Right forelimb (tissue), 1 donor: Measurements from ENCODE around the gene FSTL4.

Experiments used
- DNase-seq: peaks from one replicate; pipeline ENCODE4 v3.0.0-alpha.2; 2018

FSTL4 gene

DNA sequence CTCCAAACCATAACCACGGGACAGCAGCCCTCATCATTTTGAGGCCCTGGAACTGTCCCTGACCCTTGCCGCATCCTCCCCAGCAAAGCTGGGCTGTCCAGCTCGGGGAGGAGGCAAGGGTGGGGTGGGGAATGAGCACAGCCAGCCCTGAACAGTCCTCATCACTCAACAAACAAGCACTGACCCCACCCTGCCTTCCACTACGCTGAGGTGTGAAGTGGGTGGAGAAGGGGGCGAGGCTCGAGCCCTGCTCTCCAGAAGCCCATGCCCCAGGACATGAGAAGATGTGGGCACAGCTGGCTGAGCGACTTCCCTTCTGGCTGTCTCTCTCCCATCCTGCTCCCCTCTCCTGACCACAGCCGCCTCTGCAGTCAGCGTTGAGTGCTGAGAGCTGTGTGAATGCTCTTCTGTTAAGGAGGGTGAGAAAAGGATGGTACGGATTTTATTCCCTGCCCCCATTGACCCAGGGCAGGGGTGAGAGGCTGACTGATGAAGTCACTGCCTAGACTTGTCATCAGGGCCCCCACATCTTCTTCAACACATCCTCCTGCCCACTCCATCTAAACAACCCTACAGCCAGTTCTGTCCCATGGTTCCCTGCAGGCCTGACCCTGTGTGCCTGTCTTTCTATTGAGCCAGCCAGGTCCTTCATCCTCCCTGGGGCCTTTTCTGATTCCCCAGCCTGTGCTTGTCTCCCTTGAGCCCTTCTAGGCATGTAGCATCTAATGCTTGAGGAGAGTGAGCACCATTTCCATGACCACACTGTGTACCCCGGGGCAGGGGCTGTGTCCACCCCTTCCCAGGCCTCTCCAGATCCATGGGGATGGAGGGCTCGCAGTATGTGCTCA is 276.0 kb downstream of the FSTL4 start:
- DNase-seq, result no peak

DNA sequence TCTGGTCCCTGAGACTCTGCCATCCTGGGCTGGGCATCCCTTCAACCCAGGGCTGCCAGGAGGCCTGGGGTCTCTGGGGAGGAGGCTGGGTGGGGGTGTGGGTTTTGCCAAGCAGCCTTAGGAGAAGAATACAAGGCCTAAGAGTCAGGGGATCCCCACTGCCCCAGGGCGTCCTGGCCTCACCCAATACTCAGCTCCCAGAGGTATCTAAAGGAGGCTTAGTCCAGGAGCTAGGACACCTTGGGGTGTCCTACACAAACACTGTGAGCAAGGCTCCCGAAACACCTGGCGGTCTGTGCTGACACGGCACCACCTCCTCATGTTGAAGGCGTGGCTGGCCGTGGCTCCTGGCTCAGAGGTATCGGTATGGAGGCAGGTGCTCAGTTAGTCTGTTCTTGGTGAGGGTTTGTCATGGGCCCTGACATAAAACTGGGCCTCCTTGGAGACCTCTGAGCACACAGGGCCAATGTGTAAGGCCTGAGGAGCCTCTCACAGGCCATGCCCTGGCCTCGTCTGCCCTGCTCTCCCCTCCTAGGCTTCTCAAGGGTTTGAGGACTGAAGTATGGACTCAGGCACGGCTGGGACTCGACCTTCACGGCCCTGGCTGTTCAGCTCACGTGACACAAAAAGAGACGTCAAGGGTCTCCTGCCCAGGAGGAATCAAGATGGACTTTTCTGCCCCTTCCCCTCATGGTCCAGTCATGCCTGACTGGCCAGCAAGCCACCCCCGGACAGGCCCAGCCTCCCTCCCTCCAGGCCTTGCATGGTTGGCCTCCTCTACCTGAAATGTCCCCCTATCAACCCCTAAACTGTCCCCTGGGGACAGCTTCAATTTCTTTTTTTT is 277.3 kb downstream of the FSTL4 start:
- no peak for DNase-seq

DNA sequence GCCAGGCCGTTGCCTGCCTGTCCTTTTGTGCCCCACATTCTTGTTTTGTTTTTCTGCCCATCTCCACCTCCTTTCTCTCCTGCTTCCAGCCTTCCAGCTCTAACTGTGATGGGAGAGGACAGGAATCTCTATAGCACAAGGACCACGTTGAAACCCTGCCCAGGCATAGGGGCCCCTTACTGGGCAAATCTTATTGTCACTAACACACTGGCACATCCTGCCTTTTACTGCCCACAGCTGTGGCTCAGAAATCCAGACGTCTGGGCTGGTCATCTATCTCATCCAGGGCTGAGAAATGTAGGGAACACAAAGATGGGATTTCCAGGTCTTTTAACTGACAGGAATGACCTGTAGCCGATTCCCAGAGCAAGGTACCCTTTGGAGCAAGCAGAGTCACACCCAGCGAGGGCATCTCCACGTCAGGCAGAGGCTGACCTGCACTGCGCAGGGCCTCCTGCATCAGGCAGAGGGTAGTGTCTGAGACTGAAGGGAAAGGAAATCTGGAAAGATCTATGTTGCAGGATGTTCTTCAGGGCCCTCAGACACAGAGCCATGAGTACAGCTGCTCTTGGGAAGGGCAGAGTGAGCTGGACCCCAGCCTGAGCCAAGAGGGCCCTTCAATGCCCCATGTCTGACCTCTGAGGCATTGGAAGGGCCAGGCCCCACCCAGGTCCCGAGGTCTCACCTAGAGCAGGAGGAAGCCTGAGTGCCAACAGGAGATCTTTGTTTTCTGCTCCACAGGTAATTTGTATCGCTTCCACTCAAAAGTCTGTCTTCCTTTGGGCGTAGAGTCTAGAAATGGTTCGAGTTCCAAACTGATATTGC is 278.8 kb downstream of the FSTL4 start:
- no peak for DNase-seq

DNA sequence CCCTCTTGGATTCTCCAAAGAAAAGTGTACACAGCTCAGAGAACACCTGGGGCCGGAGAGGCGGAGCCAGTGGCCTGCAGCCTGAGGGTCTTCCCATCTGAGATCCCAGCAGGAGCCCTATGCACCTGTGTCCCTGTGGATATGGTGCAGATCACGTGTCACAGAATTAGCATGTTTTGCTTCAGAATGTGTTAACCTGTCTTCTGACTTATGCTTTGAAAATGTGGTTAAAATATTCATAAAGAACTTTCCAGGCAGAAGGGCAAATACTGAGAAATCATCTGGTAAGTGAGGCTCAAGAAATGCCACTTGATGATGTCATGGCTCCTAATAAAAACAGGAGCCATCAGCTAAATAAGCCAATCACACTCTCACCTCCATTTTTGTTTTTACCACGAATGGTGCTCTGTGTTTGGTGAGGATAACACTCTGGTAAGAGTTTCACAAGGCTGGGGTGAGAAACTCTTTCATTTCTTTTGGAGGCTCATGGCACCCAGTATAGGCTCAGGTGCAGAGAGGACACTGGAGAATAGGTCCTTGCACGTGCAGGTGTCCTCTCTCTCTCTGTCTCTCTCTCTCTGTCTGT is 279.8 kb downstream of the FSTL4 start:
- no peak for DNase-seq

GRCh38 chr5:133331941-133332340 is 280.4 kb downstream of the FSTL4 start:
- no peak for DNase-seq

GRCh38 chr5:133330956-133331355 is 281.4 kb downstream of the FSTL4 start:
- DNase-seq, result no peak

DNA sequence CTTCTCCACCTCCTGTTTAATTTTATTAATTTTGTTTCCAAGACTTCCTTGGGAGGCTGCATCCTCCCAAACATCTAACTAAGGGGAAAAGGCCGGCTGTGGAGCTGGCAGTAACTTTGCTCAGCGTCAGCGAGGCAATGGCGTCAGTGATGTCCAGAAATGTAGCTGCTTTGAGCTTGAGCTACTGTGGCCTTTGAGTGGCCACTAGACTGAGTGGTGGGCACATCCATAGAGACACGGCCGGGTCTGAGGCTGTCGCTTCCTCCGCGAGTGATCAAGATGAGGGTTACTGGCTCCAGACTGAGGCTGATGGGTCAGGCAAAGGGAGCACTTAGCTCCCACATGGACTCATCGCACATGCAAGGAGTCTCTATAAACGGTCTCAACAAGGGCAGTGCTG is 283.5 kb downstream of the FSTL4 start:
- no peak for DNase-seq

GRCh38 chr5:133327946-133328401 is 284.4 kb downstream of the FSTL4 start:
- no peak for DNase-seq

- no peak for DNase-seq
These were observed 286.0 kb downstream of the FSTL4 start for GRCh38 chr5:133326361-133326760.

DNA sequence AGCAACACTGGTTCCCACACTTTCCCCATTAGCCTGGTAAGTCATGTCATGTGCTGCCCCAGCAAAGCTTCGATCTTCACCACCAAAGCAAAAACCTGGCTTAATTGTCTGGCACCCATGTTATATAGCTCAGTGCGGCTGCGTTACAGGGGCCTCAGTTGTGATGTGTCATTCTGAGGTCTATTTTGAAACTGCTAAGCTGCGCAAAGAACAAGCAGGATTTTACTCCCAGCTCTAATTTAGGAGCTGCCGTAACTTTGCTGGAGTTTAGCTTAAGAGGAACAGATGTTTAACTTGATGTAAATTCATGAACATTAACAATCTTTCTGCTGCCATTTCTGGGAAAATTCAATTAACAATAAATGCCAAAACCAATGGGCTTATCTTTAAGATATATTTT is 286.5 kb downstream of the FSTL4 start:
- no peak for DNase-seq

DNA sequence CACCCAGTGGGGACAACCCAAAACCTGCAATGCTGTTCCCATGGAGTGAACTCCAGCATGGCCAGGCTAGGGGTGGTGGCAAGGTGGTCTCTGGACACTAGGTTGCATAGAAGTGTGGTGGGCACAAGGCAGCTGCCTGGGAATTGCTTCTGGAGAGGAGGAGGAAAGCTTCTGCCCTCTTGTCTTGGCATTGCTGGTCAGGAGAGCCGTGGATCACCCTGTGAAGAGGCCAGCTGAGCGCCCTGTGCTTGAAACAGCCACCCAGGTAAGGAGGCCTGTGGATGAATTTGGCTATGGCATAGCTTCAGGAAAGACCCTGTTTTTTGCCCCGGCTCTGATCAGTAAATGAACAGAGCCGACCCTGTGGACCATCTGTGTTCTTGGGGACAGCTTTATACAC is 287.4 kb downstream of the FSTL4 start:
- DNase-seq, result no peak

DNA sequence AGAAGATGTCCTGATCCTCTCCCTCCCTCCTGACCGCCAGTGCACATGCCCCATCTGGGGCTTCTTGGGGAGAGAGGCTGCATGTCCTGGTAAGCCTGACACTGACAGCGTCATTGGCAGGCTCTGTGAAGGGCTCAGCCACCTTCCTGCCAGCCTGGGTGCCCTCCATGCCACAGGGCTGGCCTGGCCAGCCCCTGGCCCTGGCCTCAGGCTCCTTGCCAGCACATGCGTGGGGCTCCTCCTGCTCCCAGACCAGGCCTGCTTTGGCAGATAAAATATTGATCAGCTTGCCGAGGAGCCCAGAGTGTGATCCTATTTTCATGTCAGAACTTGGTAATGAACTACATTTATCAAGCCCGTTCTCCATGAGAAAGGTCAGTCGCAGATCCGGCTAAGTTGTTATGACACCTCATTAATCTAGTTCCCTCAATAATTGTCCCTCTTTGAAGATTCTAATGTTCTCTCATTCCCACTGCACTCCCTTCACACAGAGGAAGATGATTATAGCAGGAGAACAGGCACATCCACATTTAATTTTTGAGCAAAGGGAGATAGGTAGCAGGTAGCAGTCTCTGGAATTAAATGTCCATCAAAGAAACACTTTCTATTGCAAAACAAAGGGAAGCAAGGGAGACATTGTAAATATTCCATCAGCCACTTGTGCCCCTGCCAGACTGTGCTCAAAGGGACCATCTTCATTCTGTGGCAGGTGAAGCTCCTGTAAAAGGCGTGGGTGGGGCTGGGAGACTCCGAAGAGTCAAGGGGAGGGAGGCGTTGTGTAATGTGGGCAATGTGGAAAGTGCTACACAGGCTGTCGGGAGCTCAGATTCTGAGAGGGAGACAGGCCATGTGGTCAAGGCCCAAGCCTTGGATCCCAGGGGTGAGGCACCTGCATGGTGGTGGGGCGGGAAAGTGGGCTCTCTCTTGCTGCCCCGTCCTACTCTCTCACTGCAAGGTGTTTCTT is 288.6 kb downstream of the FSTL4 start:
- no peak for DNase-seq

GRCh38 chr5:133322743-133323142 is 289.6 kb downstream of the FSTL4 start:
- DNase-seq, result no peak

GRCh38 chr5:133321833-133322420 is 290.4 kb downstream of the FSTL4 start:
- DNase-seq, result no peak

GRCh38 chr5:133321286-133321832 is 291.0 kb downstream of the FSTL4 start:
- DNase-seq, result no peak

- no peak for DNase-seq
These were observed 292.3 kb downstream of the FSTL4 start for GRCh38 chr5:133319905-133320520.

GRCh38 chr5:133319244-133319643 is 293.1 kb downstream of the FSTL4 start:
- no peak for DNase-seq

DNA sequence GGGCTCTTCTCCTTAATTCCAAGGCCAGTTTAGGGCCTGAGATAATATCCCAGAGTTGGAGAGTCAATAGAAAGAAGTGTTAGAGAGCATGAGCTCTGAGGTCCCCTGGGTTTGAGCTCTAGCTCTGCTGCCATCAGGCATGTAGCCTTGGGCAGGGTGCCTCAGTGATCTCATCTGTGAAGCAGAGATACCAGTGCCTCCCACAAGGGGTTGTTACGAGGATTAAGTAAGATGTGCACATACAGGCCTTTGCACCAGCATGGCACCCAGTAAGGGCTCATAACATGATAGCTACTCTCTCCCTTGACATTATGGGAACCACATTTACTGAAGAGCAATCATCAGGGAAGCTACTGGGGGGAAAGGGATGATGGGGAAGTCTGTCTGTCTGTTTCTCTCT is 294.8 kb downstream of the FSTL4 start:
- no peak for DNase-seq

DNA sequence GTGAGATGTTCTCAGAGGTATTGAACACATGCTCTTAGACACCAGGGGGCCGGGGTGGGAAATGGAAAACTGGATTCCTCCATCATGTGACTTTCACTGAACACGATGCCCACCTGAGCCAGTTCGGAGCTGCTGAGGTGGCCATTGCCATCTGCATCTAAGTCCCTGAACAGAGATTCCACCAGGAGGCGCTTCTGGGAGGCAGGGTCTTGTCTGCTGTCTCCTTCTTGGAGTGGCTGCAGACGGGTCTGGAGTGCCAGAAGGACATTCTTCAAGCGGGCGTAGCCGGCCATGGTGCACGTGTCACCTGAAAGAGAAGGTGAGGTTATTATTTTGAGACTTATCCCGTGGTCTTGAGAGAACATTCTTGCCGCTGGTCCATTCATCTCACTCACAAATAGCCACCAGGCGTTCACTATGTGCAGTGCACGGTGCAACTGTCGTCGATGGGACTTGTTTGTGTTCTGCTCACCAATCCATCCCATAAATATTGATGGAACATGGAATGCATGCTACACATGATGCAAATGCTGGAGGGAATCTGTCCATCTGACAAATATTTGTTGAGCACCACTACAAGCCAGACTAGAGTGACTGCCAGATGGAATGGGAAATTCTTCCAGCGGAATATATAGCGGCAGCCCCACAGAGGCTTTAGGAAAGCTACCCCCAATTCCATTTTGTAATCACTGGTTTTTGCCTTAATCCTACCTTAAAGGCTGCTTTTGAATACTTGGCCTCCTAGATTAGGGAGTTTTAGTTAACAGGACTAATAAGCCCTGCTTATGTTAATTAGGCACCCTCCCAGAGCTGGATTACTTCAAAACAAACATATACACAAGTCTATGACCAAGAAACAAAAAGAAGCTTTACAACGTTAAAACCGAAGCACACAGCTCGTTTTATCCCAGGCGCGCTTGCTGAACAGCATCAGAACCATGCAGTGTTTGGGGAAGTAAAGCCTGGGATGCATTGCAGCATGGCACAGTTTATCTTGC is 295.7 kb downstream of the FSTL4 start:
- DNase-seq, result no peak
